Esophagus (tissue), 2 donors: ENCODE results near the gene ARVCF. TPM values are rescaled to one million over a fixed set of nuclear protein-coding genes. Genes with fewer than 3 reads are reported as not detected.

Source experiments
- polyA plus RNA-seq, 2 donors: library from polyadenylated mRNA; stranded (reverse); fragments of 200-250 nt; gene quantifications; one replicate each; pipeline ENCODE4 v1.2.3, GENCODE V29; 2013
- donor health status: healthy with polysubstance abuse.
- donor health status: Bipolar disorder and iron deficiency.

Gene ARVCF
- polyA plus RNA-seq, 2 donors = 3.4 to 5.5 TPM

Other genes starting within 250 kb of the ARVCF start
- 1 to 10 TPM; 4.7 to 6.6 TPM for gene GNB1L, start 161.9 kb downstream of the ARVCF start, polyA plus RNA-seq
- 10 to 100 TPM in 1 of 2 donors, 1 to 10 TPM in 1; 8.1 to 13.8 TPM for gene RTL10, start 161.9 kb downstream of the ARVCF start, polyA plus RNA-seq
- gene COMT, start 75.1 kb downstream of the ARVCF start, polyA plus RNA-seq = 100 to 1,000 TPM; 178 to 218 TPM
- 10 to 100 TPM in 1 of 2 donors, 1 to 10 TPM in 1; 9.6 to 20.6 TPM for gene TXNRD2, start 75.0 kb downstream of the ARVCF start, polyA plus RNA-seq
- 1 to 10 TPM; 9.5 to 9.8 TPM for gene TANGO2, start 4.3 kb upstream of the ARVCF start, polyA plus RNA-seq
- gene DGCR8, start 63.4 kb upstream of the ARVCF start, polyA plus RNA-seq = 10 to 100 TPM; 14.1 to 21.6 TPM
- 100 to 1,000 TPM in 1 of 2 donors, 10 to 100 TPM in 1; 49.2 to 136 TPM for gene RANBP1, start 99.3 kb upstream of the ARVCF start, polyA plus RNA-seq
- 10 to 100 TPM; 41.1 to 77.1 TPM for gene TRMT2A, start 100.4 kb upstream of the ARVCF start, polyA plus RNA-seq
- gene ZDHHC8, start 115.0 kb upstream of the ARVCF start, polyA plus RNA-seq = 10 to 100 TPM; 21.3 to 33.6 TPM
- under 1 TPM; 0.35 to 0.65 TPM for gene CCDC188, start 134.2 kb upstream of the ARVCF start, polyA plus RNA-seq